SH-SY5Y (cell line): ENCODE results near the gene ME1.

ENCODE experiments used
- GATA2 ChIP-seq: IDR thresholded peaks from 2 replicates; pipeline ENCODE4 v1.6.1; 2011; ENCODE audit warnings: mild to moderate bottlenecking, low read depth, low read length
- GATA3 ChIP-seq: IDR thresholded peaks from 2 replicates; pipeline ENCODE4 v1.6.1; 2011; ENCODE audit warnings: low read depth, mild to moderate bottlenecking, low read length, moderate library complexity

Gene ME1

GRCh38 chr6:83314693-83315092, 116.2 kb downstream of the ME1 start:
- no peak for TF ChIP-seq GATA2
- TF ChIP-seq GATA3: no peak

- TF ChIP-seq GATA2 (no peak), GATA3 (no peak)
These were observed 117.0 kb downstream of the ME1 start for GRCh38 chr6:83313882-83314281.

GRCh38 chr6:83311231-83311630, 119.6 kb downstream of the ME1 start:
- TF ChIP-seq GATA2 (no peak), GATA3 (no peak)

GRCh38 chr6:83310046-83310445, 120.8 kb downstream of the ME1 start:
- TF ChIP-seq GATA3: no peak
- no peak for TF ChIP-seq GATA2

- TF ChIP-seq GATA2 (no peak), GATA3 (no peak)
These were observed 121.5 kb downstream of the ME1 start for GRCh38 chr6:83309344-83309743.

GRCh38 chr6:83308833-83309232, 122.0 kb downstream of the ME1 start:
- TF ChIP-seq GATA2 (no peak), GATA3 (no peak)

GRCh38 chr6:83307849-83308248, 123.0 kb downstream of the ME1 start:
- no peak for TF ChIP-seq GATA3
- no peak; the same call in 1 of the 2 replicates for TF ChIP-seq GATA2

- TF ChIP-seq GATA2: no peak
- TF ChIP-seq GATA3: no peak
These were observed 127.4 kb downstream of the ME1 start for GRCh38 chr6:83303426-83303825.

GRCh38 chr6:83294676-83295075, 136.2 kb downstream of the ME1 start:
- TF ChIP-seq GATA2 (no peak), GATA3 (no peak)

GRCh38 chr6:83292900-83293843, 137.7 kb downstream of the ME1 start:
- TF ChIP-seq GATA2 (no peak), GATA3 (no peak)

- TF ChIP-seq GATA2: no peak
- TF ChIP-seq GATA3: no peak
These were observed 144.9 kb downstream of the ME1 start for GRCh38 chr6:83285917-83286316.

- no peak for TF ChIP-seq GATA3
- TF ChIP-seq GATA2: no peak
These were observed 157.3 kb downstream of the ME1 start for GRCh38 chr6:83273596-83273995.

GRCh38 chr6:83270971-83271719, 159.7 kb downstream of the ME1 start:
- TF ChIP-seq GATA3: no peak
- TF ChIP-seq GATA2: no peak

- TF ChIP-seq GATA2: no peak
- TF ChIP-seq GATA3: no peak
These were observed 165.5 kb downstream of the ME1 start for GRCh38 chr6:83265384-83265783.

GRCh38 chr6:83260577-83260976, 170.3 kb downstream of the ME1 start:
- no peak for TF ChIP-seq GATA3
- TF ChIP-seq GATA2: no peak
